HG03103 (cell line): ENCODE data around the gene MXRA8.
"Not testable (repeated sequence)": the region's sequence is repeated elsewhere in the genome, so short reads cannot be mapped to it uniquely, and the experiment has no call there.

ENCODE experiments used
- ATAC-seq: cut with Tn5 transposase; IDR thresholded peaks from one replicate; pipeline ENCODE4 v1.9.1; 2021; ENCODE audit warnings: low read depth; ENCODE audit not compliant: unreplicated experiment

Gene MXRA8

GRCh38 chr1:1393428-1393827 is 35.1 kb upstream of the MXRA8 start:
- ATAC-seq = no peak

- ATAC-seq = no peak
Observed at GRCh38 chr1:1393014-1393413, 34.7 kb upstream of the MXRA8 start.

- ATAC-seq = no peak
Observed at GRCh38 chr1:1391225-1391624, 32.9 kb upstream of the MXRA8 start.

DNA sequence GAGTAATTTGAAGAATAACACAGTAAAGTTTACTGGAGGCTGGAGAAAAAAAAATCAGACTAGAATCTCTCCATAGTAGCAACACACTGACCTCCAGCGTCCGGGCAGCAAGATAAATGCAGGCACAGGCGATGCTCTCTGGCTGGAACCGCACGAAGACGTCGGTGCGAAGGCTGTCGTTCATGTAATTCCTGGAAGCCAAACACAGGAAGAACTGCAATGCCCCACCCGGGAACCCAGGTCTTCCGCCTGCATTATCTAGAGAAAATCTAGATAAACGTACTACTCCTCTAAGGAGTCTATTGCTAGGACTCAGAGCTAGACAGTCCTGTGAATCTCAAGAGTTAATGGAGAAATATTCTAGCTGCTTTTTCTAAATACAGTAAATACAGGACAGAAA is 32.3 kb upstream of the MXRA8 start:
- no peak for ATAC-seq

- ATAC-seq = no peak
Observed at GRCh38 chr1:1388078-1388472, 29.7 kb upstream of the MXRA8 start.

GRCh38 chr1:1387098-1388077 is 29.0 kb upstream of the MXRA8 start:
- no peak for ATAC-seq

- ATAC-seq = no peak
Observed at GRCh38 chr1:1385931-1386330, 27.6 kb upstream of the MXRA8 start.

- not testable (repeated sequence) for ATAC-seq
Observed at GRCh38 chr1:1385339-1385738, 27.0 kb upstream of the MXRA8 start.

DNA sequence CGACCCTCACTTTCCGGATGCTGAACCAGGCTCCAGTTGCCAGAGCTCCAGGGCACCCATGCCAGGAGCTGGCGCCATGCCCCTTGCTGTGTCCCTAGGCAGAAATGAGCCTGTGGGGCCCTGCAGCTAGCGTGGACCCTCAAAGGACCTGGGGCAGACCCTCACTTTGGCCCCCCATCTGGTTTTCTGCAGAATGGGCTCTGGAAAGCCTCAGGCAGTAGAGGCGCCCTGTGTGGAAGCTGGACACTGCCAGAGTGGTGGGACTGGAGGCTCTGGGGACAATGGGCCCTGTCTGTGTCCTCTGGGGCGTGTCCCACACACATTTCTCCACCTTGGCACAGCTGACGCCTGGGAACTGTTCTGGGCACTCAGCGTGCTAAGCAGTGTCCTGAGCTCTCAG is 22.9 kb upstream of the MXRA8 start:
- ATAC-seq = no peak

DNA sequence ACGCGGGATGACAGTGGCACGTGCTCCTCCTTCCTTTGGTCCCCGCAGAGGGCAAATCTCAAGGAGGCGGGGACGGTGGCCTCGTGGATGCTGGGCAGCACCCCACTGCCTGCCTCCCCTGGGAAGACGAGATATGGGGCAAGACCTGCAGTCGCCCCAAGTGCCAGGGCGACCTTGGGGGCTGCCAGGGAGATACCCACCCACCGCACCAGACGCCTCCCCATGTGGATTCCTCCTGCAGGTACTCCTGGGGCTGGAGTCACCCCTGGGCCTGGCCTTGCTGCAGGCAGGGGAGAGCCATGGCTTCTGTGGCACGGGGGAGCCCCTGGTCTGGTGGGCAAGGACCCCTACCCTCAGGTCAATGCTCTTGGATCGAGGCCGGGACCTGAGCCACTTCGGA is 22.5 kb upstream of the MXRA8 start:
- ATAC-seq = no peak

DNA sequence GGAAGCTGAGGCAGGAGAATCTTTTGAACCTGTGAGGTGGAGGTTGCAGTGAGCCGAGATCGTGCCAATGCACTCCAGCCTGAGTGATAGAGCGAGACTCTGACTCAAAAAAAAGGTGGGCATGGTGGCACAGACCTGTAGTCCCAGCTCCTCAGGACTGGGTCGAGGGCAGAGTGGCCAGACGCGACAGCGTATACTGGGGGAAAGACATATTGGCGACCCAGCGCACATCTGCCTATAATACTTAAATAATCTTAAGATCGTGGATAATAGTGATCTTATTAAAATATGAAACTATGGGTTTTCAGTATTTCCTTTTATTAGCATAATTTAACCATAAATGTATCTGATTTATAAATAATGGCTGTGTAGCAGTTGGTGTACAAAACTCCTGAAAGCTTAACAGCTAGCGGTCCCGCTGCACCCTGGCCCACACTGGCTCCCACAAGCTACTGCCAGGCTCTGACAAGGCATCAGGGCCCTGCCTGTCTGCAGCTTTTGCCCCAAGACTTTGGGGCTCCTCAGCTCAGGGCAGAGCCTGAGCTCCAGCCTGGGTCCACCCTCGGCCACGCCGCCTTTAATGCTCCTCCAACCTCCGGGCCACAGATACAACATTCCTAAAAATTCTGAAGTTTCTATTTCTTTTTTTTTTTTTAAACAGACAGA is 19.3 kb upstream of the MXRA8 start:
- no peak for ATAC-seq

GRCh38 chr1:1376551-1377226 is 18.3 kb upstream of the MXRA8 start:
- ATAC-seq = no peak

DNA sequence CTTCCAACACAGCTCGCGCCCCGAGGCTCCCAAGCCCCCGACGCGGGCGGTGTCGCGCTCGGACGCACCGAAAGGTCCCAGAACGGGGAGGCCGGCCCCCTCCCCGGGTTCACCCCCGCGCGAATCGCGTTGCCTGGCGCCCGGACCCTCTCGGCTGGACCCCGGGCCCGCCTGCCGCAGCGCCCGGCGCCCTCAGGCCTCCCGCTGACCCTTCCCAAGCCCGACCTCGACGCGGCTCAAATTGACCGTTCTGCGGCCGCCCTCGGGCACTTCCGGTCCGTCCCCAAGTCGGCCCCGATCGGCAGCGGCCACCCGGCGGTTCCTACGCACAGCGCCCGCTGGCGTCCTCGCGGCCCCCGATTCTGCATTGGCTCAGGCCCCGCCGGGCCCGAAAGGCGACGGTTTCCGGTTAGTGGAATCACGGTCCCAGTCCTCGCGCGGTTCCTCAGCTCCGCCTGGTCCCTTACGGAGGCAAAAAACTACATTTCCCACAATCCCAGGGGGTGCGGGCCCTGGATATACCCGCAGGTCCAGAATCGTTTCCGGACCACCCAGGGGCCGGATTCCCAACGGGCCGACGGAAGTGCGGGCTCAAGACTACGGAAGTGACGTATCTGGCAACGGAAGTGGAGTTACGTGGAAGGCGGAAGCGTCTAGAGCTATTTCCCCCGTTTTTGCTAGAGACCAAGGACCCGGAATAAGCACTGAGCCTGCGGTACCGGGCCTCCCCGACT is 16.7 kb upstream of the MXRA8 start, which contains the start of gene AURKAIP1:
Gene AURKAIP1 (minus strand): TSS at position 279 of the 734 bp plus-strand sequence. CDS start 451 bp downstream, outside the sequence.
- peak; percentile 80 for ATAC-seq

GRCh38 chr1:1374589-1374928 is 16.2 kb upstream of the MXRA8 start:
- ATAC-seq = no peak

DNA sequence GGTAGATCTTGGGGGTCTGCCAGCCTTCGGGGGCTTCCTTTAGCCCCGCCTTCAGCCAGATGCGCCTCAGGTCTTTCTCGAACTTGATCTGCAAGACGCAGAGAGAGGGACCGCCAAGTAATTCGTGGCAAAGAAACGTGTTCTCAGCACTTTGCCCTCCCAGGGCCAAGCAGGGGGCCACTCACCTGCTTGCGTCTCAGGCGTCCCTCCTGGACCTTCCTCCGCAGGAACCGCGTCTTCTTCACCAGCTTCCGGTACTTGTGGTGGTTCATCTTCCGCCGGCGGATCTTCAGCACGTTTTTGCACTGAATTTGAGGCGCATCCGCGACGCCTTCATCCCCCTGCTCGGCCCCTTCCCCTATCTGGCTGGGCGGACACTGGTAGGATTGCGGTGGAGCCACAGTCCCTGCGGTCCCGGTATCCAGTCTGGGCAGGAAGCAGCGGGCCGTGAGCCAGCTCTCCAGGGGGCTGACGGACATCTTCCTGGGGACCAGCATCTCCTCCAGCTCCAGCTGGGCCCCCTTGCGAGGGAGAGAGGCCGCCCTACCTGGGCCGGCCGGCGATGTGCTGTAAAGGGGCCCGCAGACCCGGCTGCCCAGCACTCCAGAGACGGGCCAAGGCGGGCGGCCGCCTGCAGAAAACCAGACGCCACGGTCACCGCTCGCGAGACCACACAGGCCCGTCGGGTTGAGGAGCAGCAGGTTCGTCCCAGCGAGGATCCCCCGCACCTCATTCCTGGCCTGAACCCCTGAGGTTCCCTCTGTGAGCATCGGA is 15.6 kb upstream of the MXRA8 start:
- ATAC-seq = no peak

DNA sequence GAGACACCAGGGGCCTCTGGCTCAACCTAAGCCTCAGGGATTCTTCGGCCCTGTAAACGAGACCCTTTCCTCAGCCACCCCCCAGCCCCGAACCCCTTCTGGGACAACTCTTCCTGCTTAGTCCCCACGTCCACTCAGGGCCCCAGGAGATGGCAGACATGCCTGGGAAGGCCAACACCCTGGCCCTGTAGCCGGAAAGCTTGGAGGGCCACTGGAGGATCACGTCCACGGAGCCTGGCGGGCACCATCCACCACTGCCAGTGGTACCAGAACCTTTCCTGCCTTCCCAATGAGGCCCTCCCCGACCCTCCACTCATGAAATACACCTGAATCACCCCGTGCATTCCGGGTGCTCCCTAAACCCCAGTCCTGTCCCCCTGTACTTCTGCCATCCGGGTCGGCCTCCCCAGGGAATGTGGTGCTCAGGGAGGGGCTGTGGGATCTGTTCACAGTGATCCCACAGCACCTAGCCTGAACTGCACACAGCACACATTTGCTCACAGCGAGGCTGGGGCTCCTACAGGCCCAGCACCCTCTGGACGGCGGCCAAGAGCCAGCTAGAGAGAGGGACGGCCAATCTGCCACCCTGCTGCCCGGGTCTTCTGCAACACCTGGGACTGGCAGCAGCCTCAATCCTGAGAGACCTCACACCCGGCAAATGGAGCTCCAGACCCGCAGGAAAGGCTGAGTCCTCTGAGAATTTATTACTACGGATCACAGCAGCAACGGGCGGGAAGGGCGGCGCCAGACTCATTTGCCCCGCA is 14.9 kb upstream of the MXRA8 start:
- ATAC-seq = no peak

- ATAC-seq = no peak
Observed at GRCh38 chr1:1371746-1372711, 13.7 kb upstream of the MXRA8 start.

DNA sequence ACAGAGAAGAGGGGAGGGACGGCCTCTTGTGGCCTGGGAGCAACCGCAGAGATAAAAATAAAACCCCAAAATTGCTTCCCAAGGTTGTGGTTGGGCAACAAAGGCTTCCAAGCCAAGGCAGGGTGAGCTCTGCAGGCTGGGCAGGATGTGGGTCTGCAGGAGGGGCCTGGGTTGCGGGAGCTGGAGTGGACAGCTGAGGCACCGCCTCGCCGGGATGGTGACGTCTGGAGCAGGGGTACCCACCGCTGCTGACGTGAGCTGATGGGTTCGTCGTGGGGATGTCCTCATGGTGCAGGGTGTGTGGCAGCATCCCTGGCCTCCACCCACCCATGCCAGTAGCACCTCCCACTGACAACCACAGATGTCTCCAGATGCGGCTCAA is 13.0 kb upstream of the MXRA8 start:
- ATAC-seq = no peak
